Panc1 (cell line): Measurements from ENCODE around the gene MSX1. TPM values are rescaled to one million over a fixed set of nuclear protein-coding genes. Genes with fewer than 3 reads are reported as not detected.
A peak's percentile ranks its signal among the peaks of the same experiment; 100 is the strongest.

Experiments
- ATAC-seq: fragments of 200-7000 bp; cut with Tn5 transposase; 2 replicates; pipeline ENCODE4 v1.9.1; 2020; ENCODE audit warnings: mild to moderate bottlenecking, moderate library complexity
- BruUV-seq: library from RNA; stranded (reverse); fragments of 400-500 nt; replicated peaks from 2 replicates; lab custom pipeline; 2021; lab: Mats Ljungman, UMichigan
- CTCF ChIA-PET: fragments of 300-600 bp; sonication (Branson Sonifier 250); formaldehyde crosslinking; loops from one replicate; lab custom pipeline; 2022; ENCODE audit warnings: antibody characterized with exemption; lab: Charles Lee
- POLR2A ChIA-PET: fragments of 300-600 bp; sonication (Branson Sonifier 250); formaldehyde crosslinking; loops from one replicate; lab custom pipeline; 2022; ENCODE audit warnings: antibody characterized with exemption; lab: Charles Lee
- DNase-seq: peaks from one replicate; pipeline ENCODE4 v3.0.0-alpha.2; 2010; ENCODE audit warnings: low read depth, low spot score
- H3K27ac ChIP-seq: 2 replicates; pipeline ENCODE4 v1.5.1; 2011; ENCODE audit warnings: mild to moderate bottlenecking, low read length, inconsistent platforms
- H3K27me3 ChIP-seq: fragments of 200-500 bp; sonication (Bioruptor generic); 2 replicates; pipeline ENCODE4 v1.6.0; 2014; ENCODE audit warnings: low read length, inconsistent platforms; ENCODE audit not compliant: control insufficient read depth, insufficient read depth
- H3K36me3 ChIP-seq: fragments of 200-500 bp; sonication (Bioruptor generic); 2 replicates; pipeline ENCODE4 v1.5.1; 2014; ENCODE audit warnings: inconsistent platforms, mild to moderate bottlenecking, low read length, moderate library complexity; ENCODE audit not compliant: control insufficient read depth, insufficient read depth
- H3K4me1 ChIP-seq: 2 replicates; pipeline ENCODE4 v1.5.1; 2011; ENCODE audit warnings: inconsistent platforms, mild to moderate bottlenecking, low read length, moderate library complexity; ENCODE audit not compliant: control insufficient read depth, insufficient read depth
- H3K4me3 ChIP-seq, 2 experiments: 2 replicates each; pipeline ENCODE4 v1.5.1; 2011 to 2012; ENCODE audit warnings: low read depth in 2 of 2, low read length in 2 of 2, mild to moderate bottlenecking in 2 of 2, inconsistent platforms in 1 of 2, moderate library complexity in 1 of 2
- H3K9me3 ChIP-seq: fragments of 200-500 bp; sonication (Bioruptor generic); 2 replicates; pipeline ENCODE4 v1.5.1; 2014; ENCODE audit warnings: low read depth, mild to moderate bottlenecking, inconsistent platforms, low read length, moderate library complexity; ENCODE audit not compliant: control insufficient read depth, insufficient read depth
- POLR2AphosphoS5 ChIP-seq: IDR thresholded peaks from 2 replicates; pipeline ENCODE4 v1.6.1; 2012; ENCODE audit warnings: mild to moderate bottlenecking, low read depth, low read length, moderate library complexity
- SIN3A ChIP-seq: IDR thresholded peaks from 2 replicates; pipeline ENCODE4 v1.6.1; 2012; ENCODE audit warnings: low read depth, mild to moderate bottlenecking, low read length, moderate library complexity, borderline replicate concordance; ENCODE audit not compliant: insufficient read depth
- TCF7L2 ChIP-seq: IDR thresholded peaks from 2 replicates; pipeline ENCODE4 v1.6.1; 2011; ENCODE audit warnings: mild to moderate bottlenecking, low read depth, low read length, inconsistent platforms
- in situ Hi-C: cut with HindIII; loops from 2 replicates; pipeline ENCODE4 v1.10.0; 2016; ENCODE audit warnings: low sequenced_read_pairs, low pct_unique_long_range_greater_than_20kb
- intact Hi-C: fragments of 100-400 bp; cut with micrococcal nuclease; formaldehyde crosslinking; loops from one replicate; pipeline ENCODE4 v1.10.0; 2022; ENCODE audit not compliant: unreplicated experiment
- total RNA-seq: library from RNA; stranded (reverse); gene quantifications from one replicate; pipeline ENCODE4 v1.2.1, GENCODE V29; 2021; ENCODE audit not compliant: unreplicated experiment
- TF ChIP-seq, protein P1 (sequence below), 2 experiments: IDR thresholded peaks; 2 replicates each; pipeline ENCODE4 v1.6.1; 2011 to 2012; ENCODE audit warnings: low read depth in 2 of 2, control low read depth in 1 of 2, low read length in 1 of 2, mild to moderate bottlenecking in 1 of 2, moderate library complexity in 1 of 2; ENCODE audit not compliant: insufficient read depth in 1 of 2
- TF ChIP-seq, protein P2 (sequence below): fragments of 450-650 bp; IDR thresholded peaks from 2 replicates; pipeline ENCODE4 v1.5.1; 2017; ENCODE audit warnings: mild to moderate bottlenecking

MSX1 gene
- total RNA-seq, 1 experiment from 2014 or later, result 3.4 TPM

DNA sequence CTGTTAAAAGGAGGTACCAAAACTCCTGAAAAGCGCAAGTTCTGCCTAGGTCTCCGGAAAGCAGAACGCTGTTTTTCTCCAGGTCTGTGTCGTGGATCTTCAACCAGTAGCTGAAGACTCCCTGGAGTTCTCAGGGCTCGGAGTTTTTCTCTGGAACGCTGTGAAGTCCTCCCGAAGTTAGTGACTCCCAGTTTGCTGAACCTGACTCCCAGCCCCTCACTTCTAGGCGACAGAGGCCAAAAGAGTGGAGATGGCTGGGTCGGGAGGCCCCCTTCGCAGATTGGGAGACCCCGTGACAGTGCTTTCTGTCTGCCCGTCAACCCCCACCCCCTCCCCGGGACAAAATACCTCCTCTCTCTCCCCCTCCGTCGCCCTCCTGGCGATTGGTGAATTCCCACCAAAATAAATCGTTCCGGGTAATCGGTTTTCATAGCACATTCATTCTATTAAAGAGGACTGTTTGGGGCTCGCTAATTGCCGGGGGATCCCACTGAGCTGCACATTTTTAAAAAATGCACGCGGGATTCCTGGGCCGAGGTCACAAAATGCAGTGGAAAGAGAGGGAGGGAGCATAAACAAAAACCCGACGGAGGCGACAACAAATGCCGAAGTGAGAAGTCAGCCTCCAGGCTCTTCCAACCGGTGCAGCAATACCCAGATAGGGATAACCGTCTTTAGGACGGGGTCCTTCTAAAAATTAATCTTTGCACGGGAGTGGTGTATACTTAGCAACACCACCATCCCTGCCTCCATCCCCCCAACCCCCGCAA lies 4.0 kb upstream of the MSX1 start:
- peak overlapping the region in 1 of 2 experiments; percentile 63; a peak in 3 of 4 replicates for H3K4me3 ChIP-seq
- peaks cover 2% of the 10 kb centered on the region; the same call in 1 of the 2 replicates for H3K36me3 ChIP-seq
- no peaks in the 10 kb centered on the region for H3K9me3 ChIP-seq
- peaks cover 7% of the 10 kb centered on the region for H3K4me1 ChIP-seq
- ATAC-seq, result no peak
- in situ Hi-C loops, result no loop called here
- DNase-seq, result no peak
- H3K27me3 ChIP-seq, result no peaks in the 10 kb centered on the region; the same call in 1 of the 2 replicates
- ChIA-PET CTCF (no interaction called here), POLR2A (no interaction called here)
- TF ChIP-seq, protein P1, sequence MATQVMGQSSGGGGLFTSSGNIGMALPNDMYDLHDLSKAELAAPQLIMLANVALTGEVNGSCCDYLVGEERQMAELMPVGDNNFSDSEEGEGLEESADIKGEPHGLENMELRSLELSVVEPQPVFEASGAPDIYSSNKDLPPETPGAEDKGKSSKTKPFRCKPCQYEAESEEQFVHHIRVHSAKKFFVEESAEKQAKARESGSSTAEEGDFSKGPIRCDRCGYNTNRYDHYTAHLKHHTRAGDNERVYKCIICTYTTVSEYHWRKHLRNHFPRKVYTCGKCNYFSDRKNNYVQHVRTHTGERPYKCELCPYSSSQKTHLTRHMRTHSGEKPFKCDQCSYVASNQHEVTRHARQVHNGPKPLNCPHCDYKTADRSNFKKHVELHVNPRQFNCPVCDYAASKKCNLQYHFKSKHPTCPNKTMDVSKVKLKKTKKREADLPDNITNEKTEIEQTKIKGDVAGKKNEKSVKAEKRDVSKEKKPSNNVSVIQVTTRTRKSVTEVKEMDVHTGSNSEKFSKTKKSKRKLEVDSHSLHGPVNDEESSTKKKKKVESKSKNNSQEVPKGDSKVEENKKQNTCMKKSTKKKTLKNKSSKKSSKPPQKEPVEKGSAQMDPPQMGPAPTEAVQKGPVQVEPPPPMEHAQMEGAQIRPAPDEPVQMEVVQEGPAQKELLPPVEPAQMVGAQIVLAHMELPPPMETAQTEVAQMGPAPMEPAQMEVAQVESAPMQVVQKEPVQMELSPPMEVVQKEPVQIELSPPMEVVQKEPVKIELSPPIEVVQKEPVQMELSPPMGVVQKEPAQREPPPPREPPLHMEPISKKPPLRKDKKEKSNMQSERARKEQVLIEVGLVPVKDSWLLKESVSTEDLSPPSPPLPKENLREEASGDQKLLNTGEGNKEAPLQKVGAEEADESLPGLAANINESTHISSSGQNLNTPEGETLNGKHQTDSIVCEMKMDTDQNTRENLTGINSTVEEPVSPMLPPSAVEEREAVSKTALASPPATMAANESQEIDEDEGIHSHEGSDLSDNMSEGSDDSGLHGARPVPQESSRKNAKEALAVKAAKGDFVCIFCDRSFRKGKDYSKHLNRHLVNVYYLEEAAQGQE (IDR thresholded peaks at IDR 0.05; ENCODE audit: insufficient read depth in 1 of 2, low read depth in 2 of 2, low read length in 1 of 2), result no peak
- TF ChIP-seq SIN3A (no peak), TCF7L2 (no peak), POLR2AphosphoS5 (no peak)
- TF ChIP-seq, protein P2, sequence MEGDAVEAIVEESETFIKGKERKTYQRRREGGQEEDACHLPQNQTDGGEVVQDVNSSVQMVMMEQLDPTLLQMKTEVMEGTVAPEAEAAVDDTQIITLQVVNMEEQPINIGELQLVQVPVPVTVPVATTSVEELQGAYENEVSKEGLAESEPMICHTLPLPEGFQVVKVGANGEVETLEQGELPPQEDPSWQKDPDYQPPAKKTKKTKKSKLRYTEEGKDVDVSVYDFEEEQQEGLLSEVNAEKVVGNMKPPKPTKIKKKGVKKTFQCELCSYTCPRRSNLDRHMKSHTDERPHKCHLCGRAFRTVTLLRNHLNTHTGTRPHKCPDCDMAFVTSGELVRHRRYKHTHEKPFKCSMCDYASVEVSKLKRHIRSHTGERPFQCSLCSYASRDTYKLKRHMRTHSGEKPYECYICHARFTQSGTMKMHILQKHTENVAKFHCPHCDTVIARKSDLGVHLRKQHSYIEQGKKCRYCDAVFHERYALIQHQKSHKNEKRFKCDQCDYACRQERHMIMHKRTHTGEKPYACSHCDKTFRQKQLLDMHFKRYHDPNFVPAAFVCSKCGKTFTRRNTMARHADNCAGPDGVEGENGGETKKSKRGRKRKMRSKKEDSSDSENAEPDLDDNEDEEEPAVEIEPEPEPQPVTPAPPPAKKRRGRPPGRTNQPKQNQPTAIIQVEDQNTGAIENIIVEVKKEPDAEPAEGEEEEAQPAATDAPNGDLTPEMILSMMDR, result no peak
- no peak overlapping the region for H3K27ac ChIP-seq
- no TSS peak for BruUV-seq
- intact Hi-C loops, result no loop called here

DNA sequence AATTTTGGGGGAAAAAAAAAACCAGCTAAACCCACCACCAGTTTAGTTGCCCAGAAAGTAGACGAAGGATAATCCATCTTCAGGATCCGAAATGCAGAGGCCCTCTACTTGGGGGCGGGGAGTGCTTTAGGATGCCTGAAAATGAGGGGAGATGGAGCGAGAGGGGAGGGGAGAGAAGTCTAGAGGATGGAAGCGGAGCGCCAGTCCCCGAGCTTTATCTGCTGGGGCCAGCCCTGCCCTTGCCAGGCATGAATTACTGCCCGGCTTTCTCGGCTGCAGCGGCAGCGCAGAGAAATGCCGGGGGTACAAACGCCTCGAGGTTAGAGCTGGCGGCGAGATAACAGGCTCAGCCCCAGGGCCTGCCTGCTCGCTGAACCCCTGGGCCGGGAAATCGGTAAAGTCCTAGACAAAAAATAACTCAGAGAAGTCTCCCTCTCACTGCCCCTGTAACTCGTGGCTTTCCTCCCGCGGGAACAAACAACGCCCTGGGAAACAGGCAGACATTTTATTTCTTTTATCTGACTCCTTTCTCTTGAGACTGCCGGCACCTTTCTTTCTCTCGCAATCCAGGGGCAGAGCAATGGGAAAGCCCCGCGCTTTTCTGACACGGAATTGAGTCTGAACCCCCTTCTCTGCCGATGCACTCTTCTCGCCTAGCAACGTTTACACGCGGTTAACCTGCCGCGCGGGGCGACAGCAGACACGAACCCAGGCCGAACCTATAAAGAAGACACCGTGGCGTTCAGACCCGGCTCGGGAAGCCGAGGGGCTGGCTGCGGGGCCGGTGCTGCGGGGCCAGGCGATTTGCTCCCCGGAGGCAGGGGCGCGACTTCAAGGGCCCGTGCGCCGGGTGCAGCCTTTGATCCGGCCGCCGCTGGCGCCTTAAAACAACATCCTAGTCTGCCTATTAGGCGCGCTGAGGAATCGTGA lies 3.1 kb upstream of the MSX1 start:
- DNase-seq, result no peak
- in situ Hi-C loops (no loop called here), intact Hi-C loops (no loop called here)
- H3K27me3 ChIP-seq, result no peaks in the 10 kb centered on the region; the same call in 1 of the 2 replicates
- ChIA-PET CTCF (no interaction called here), POLR2A (no interaction called here)
- BruUV-seq, result no TSS peak
- H3K27ac ChIP-seq, result no peak overlapping the region
- no peak for ATAC-seq
- H3K4me3 ChIP-seq, result peak overlapping the region; percentile 38 to 63
- peaks cover 2% of the 10 kb centered on the region; the same call in 1 of the 2 replicates for H3K36me3 ChIP-seq
- peaks cover 7% of the 10 kb centered on the region for H3K4me1 ChIP-seq
- H3K9me3 ChIP-seq, result no peaks in the 10 kb centered on the region
- TF ChIP-seq TCF7L2, result peak; percentile 97
- TF ChIP-seq, protein P1 (IDR thresholded peaks at IDR 0.05; ENCODE audit: insufficient read depth in 1 of 2, low read depth in 2 of 2, low read length in 1 of 2), result no peak
